ENCODE data around the gene TTF2.

TTF2 gene

DNA sequence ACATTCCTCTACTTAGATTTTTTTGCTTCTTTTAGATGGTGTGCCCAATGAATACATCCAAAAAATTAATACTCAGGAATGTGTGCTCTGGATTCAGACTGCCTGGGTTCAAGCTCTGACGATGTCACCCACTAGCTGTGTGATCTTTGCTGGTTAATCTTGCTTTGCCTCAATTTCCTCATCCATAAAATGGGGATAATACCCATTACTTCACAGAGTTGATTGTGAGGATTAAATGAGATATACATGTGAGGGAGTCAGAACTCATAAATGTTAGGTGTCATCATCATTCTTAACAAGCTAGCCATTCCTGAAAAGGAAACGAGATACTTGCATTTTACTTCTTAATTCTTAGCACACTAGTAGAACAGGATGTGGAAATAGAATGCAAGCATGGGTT, 12.9 kb upstream of the TTF2 start:
- no peak for DNase-seq

- no peak for DNase-seq
These were observed 10.3 kb upstream of the TTF2 start for GRCh38 chr1:117049857-117050256.

- DNase-seq: peak; percentile 71
These were observed 8.7 kb upstream of the TTF2 start for GRCh38 chr1:117051224-117052064.

- DNase-seq: no peak
These were observed 6.1 kb upstream of the TTF2 start for GRCh38 chr1:117054068-117054467.

DNA sequence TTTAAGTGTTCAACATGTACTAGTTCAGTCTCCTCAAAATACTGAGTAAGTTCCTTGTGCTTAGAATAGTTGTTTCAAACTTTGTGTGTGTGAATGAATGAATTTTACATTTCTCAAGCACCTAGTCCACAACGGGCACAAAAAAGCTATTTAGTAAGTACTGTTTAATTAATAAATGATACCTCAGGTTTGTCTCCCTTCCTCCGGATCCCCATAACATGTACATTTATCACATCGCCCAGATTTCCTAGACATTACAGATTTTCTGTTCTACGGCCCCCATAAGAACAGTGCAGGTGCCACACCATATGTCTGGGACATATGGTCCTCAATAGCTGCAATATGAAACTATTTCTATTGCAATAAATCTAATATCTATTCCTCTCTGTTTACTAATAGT, 1.3 kb upstream of the TTF2 start:
- peak; percentile 24 for DNase-seq

GRCh38 chr1:117059334-117059677, 820 bp upstream of the TTF2 start:
- peak; percentile 85 for DNase-seq

- DNase-seq: peak; percentile 79
These were observed 553 bp downstream of the TTF2 start for GRCh38 chr1:117060441-117061317.

DNA sequence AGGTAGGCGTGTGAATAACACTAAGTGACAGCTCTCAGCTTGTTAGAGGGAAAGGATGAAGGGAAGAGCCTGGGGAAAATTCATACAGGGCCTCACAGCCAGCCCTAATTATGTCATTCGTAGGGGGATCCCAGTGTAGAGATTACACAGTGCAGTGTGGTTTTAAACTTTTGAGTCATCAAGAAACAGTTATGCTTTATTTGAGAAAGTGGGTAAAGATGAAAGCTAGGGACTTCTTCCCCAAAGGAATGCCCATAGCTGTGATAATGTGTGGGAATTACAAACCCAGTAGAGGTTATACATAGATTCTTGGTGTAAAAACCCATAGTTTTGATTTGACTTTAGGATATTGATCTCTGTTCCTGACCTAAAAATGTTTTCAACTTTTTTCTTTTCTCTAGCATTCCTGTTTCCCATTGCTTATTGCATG, 1.9 kb downstream of the TTF2 start:
- DNase-seq: peak; percentile 24

DNA sequence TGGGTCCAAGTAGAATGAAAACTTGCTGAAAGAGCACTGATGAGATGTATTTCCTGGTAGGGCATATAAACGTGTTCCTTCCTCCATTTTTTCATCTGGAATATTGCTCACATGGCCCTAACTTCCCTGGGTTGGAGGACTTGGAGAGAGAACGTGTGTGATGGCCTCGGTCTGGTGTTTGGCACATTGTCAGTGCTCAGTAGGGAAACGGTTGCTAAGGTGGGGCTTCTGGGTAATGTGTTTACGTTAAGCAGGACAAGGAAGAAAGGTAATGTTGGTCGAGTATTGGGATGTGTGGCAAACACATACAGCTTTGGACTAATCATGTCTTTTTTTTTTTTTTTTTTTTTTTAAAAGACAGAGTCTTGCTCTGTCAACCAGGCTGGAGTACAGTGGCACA, 6.2 kb downstream of the TTF2 start:
- no peak for DNase-seq

DNA sequence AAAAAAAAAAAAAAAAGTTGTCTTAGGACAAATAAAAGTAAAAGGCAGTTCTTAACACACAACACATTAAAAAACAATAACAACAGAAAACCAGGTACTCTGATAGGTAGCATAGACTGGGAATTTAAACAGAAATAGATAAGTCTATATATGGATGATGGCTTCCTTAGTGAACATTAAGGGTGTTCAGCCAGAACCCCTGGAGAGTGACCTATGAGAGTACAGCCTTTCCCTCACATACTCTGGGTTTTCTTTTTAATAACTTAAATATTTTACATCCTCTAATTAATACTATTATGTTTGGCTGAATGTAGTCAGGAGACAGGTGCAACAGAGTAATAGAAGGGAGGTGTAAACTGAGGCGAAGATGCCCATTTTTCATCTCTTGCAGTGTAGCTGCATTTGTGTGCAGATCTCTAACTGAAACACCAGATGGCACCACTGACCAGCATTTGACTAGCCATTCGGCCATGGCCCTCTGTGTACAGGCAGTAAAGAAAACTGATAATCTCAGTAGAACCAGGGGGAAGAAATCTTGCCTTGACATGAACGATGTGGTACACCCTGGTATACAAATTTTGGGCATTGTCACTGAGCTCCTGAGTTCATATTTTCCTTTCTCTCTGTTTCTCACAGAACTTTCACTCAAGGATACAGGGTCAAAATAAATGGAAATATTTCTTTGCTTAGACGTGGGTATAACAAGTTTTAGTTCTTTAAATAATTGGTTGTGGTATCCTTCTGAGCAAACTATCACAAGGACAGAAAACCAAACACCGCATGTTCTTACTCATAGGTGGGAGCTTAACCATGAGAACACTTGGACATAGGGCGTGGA, 7.6 kb downstream of the TTF2 start:
- DNase-seq: peak; percentile 75

DNA sequence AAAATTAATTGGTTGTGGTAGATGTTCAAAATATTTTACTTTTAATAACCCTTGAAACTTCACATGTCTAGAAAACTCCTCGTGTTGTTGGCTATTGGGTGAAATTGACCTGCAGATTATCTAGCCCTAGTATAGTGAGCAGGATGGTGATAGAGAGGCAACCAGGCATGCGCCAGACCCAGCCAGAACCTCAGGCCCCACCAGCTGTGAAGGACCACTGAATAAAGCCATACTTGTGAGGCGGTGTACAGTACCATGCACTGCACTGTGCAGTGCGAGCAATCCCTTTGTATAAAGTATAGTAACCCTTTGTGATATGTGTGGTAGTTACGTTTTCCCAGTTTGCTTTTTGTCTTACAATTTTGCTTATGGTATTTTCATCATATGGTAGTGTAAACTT, 8.5 kb downstream of the TTF2 start:
- DNase-seq: no peak

DNA sequence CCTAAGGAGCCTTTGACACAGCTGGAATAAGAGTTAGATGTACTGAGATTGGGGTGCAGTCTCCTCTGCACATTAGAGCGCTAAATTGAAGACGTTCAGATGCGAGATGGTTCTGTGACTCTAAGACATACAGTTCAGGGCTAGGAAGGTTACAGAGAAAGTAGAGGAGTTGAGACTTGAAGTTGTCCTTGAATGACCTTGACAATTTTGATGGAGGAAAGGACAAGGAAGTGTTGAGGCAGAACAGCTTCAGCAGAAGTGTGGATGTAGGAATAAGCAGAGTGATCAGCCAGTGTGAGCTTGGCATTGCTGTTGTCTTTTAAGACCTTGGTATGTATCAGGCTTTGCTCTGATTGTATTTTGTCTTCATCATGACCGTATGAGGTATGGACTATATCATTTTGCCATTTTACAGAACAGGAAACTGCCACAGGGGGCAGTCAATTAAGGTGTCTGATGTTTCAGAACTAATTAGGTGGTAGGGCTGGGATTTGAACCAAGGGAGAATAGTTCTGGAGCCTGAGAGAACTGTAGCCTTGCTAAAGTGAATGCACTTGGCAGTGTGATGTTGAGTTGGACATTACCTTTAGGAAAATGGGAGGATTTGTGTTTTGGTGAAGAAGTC, 9.2 kb downstream of the TTF2 start:
- peak; percentile 15 for DNase-seq

GRCh38 chr1:117070124-117070523, 10.0 kb downstream of the TTF2 start:
- DNase-seq: no peak

DNA sequence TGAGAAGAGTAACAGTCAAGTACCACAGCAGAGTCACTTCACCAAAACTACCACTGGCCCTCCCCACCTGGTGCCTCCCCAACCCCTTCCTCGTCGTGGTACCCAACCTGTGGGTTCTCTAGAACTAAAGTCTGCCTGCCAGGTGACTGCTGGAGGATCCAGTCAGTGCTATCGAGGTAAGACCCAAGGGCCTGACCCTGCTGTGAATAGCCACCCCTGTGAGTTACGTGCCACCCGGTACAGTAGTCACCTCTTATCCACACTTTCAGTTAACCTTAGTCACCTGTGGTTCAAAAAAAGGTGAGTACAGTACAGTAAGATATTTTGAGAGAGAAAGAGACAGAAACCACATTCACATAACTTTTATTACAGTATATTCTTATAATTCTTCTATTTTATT, 16.5 kb downstream of the TTF2 start:
- no peak for DNase-seq

DNA sequence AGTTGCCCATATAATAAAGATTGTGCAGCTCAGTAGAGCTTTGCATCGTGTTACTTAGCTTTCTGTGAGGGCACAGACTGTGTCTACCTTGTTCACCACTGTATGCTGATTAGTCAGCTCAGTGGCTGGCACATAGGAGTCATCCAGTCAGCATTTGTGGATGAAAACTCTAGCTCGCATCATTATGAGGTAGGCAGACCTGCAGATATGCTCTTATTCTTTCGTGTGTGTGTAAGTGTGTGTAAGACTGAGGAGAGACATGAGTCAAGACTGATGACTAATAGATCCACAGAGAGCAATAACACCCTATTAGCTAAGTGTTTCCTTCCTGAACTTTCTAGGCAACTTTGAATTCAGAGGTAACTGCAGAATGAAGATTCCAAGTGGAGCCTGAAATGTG, 17.1 kb downstream of the TTF2 start:
- no peak for DNase-seq

GRCh38 chr1:117079737-117080136, 19.6 kb downstream of the TTF2 start:
- no peak for DNase-seq

DNA sequence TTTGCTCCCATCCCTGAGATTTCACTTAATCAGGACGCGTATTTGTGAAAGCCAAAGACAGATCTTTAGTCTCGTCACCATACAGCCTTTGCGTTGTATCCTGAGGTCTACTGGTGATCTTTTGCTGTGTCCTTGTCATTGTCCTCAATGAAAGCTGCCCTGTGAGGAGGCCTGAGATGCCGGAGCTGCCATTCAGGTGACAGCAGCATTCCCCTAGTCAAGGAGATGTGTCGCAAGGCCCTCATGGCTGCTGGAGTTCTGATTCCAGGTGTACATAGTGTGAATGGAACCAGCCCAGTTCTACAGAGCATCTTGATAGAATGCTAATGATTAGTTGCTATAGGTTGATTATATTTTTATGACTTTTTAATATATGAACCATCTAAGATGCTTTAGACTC, 24.1 kb downstream of the TTF2 start:
- DNase-seq: no peak

GRCh38 chr1:117087686-117088085, 27.6 kb downstream of the TTF2 start:
- DNase-seq: no peak

DNA sequence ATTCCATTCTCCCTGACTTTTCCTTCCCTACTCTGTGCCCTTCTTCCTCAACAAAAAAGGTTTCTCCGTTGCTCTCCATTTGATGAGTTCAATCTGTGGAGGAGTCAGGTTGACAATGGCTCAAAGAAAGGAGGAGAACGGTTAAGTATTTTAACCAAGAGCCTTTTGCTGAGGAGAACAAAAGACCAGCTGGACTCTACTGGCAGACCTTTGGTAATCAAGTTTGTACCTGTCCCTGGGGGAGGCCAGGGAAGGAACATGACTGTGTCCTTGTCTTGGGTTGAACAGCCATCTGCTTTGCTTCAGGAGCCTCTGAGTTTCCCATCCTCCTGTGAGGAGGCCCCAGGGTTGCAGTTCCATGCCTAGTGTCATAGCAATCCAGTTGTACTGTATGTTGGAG, 29.9 kb downstream of the TTF2 start:
- no peak for DNase-seq

GRCh38 chr1:117092594-117092993, 32.5 kb downstream of the TTF2 start:
- DNase-seq: no peak

- no peak for DNase-seq
These were observed 33.0 kb downstream of the TTF2 start for GRCh38 chr1:117093091-117093534.

DNA sequence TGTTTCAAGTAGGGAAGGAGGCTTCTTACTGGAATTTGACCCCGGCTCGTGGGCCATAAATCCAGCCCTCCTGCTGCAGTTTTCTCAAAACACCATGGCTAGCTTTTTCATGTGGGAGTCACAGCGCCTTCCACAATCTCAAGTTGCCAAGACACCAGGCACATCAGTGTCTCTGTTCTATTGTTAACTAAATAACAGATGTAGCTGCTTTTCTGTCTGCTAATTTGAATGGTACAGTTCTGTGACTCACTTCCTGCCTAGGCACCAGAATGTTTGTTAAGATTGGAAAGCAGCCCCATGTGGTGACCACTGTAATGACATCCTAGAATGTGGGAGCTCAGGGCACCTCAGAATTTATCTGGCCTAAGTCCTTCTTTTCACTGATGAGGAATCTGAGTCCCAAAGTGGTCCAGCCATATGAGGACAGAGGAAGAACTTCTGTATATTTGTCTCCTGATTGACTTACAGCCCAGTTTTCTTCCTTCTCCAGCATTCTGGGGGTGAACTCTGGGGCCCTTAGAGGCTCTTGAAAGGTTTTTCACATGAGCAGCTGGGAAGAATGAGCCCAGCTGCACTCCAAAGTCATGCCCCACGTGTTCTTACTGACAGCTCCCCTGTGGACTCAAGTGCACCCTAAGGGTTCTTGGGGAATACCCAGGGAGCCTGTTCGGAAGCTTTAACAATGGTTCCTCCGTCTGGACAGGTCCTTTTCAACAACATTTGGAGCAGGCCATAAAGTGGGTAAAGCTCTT, 33.9 kb downstream of the TTF2 start:
- peak; percentile 72 for DNase-seq
